Gastrocnemius medialis (tissue), 4 donors: Measurements from ENCODE around the gene ARHGAP6.

Source experiments
- POLR2A ChIP-seq, 2 donors: fragments of 450-650 bp; IDR thresholded peaks; one replicate each; pipeline ENCODE4 v1.6.1; 2017; ENCODE audit warnings: antibody characterized with exemption in 2 of 2, mild to moderate bottlenecking in 2 of 2, moderate library complexity in 2 of 2
- TF ChIP-seq, protein P1 (sequence below), 5 experiments: fragments of 450-650 bp in 3 of 5; fragments of 200-600 bp in 2 of 5; sonication (generic) in 2 of 5; IDR thresholded peaks in 4 of 5; conservative IDR thresholded peaks in 1 of 5; 1 replicate in 4 of 5; 2 replicates in 1 of 5; pipeline ENCODE4 v1.5.1; 2016 to 2019; ENCODE audit warnings: antibody characterized with exemption in 5 of 5, mild to moderate bottlenecking in 3 of 5, moderate library complexity in 3 of 5

GRCh38 chrX:11138498-11139390 lies 527.0 kb downstream of the ARHGAP6 start:
- no peak for TF ChIP-seq POLR2A (IDR thresholded peaks at IDR 0.05)
- TF ChIP-seq, protein P1, sequence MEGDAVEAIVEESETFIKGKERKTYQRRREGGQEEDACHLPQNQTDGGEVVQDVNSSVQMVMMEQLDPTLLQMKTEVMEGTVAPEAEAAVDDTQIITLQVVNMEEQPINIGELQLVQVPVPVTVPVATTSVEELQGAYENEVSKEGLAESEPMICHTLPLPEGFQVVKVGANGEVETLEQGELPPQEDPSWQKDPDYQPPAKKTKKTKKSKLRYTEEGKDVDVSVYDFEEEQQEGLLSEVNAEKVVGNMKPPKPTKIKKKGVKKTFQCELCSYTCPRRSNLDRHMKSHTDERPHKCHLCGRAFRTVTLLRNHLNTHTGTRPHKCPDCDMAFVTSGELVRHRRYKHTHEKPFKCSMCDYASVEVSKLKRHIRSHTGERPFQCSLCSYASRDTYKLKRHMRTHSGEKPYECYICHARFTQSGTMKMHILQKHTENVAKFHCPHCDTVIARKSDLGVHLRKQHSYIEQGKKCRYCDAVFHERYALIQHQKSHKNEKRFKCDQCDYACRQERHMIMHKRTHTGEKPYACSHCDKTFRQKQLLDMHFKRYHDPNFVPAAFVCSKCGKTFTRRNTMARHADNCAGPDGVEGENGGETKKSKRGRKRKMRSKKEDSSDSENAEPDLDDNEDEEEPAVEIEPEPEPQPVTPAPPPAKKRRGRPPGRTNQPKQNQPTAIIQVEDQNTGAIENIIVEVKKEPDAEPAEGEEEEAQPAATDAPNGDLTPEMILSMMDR (IDR thresholded peaks at IDR 0.05 in 4 of 5, conservative IDR thresholded peaks at IDR 0.05 in 1 of 5), result no peak
